H1 (cell line): ENCODE data around the gene HGFAC. TPM values are rescaled to one million over a fixed set of nuclear protein-coding genes. Genes with fewer than 3 reads are reported as not detected.

Experiments used
- CTCF ChIA-PET: fragments of 300-600 bp; sonication (Branson Sonifier 250); formaldehyde crosslinking; loops from one replicate; lab custom pipeline; 2021; ENCODE audit not compliant: partially characterized antibody; lab: Charles Lee
- POLR2A ChIA-PET: fragments of 300-600 bp; sonication (Branson Sonifier 250); formaldehyde crosslinking; loops from one replicate; lab custom pipeline; 2021; ENCODE audit warnings: inconsistent platforms; ENCODE audit not compliant: partially characterized antibody; lab: Charles Lee
- DNase-seq, 2 experiments: peaks; one replicate each; pipeline versions ENCODE4 v3.0.0 to v3.0.0-alpha.2; 2010 to 2022; ENCODE audit warnings: low spot score in 2 of 2, low read depth in 1 of 2, mixed read lengths in 1 of 2
- FAIRE-seq: peaks from 2 replicates; lab custom pipeline; 2011; peaks lifted over from hg19 to GRCh38; lab: Jason Lieb, UNC
- H2AFZ ChIP-seq: 2 replicates; pipeline ENCODE4 v1.8.1; 2012; ENCODE audit warnings: low read length, inconsistent platforms
- H2AK5ac ChIP-seq: 2 replicates; pipeline ENCODE4 v1.6.1; 2013; ENCODE audit warnings: low read depth, low read length
- H2BK120ac ChIP-seq: replicated peaks from 2 replicates; pipeline ENCODE3; 2013; ENCODE audit warnings: low read depth, low read length, inconsistent platforms
- H2BK12ac ChIP-seq: 2 replicates; pipeline ENCODE4 v1.6.1; 2013; ENCODE audit warnings: low read depth, low read length
- H2BK15ac ChIP-seq: 2 replicates; pipeline ENCODE4 v1.6.1; 2013; ENCODE audit warnings: low read length
- H2BK20ac ChIP-seq: 2 replicates; pipeline ENCODE4 v1.6.1; 2013; ENCODE audit warnings: low read length
- H2BK5ac ChIP-seq: 2 replicates; pipeline ENCODE4 v1.6.1; 2013; ENCODE audit warnings: low read depth, low read length
- H3K14ac ChIP-seq: 2 replicates; pipeline ENCODE4 v1.6.1; 2013; ENCODE audit warnings: inconsistent platforms; ENCODE audit not compliant: insufficient read length
- H3K18ac ChIP-seq: 2 replicates; pipeline ENCODE4 v1.6.1; 2013; ENCODE audit warnings: low read length; ENCODE audit errors: extremely low read depth
- H3K23ac ChIP-seq: 2 replicates; pipeline ENCODE4 v1.6.1; 2013; ENCODE audit warnings: inconsistent platforms; ENCODE audit not compliant: insufficient read length
- H3K23me2 ChIP-seq: 2 replicates; pipeline ENCODE4 v1.6.1; 2013; ENCODE audit warnings: low read depth, low read length
- H3K27ac ChIP-seq: 2 replicates; pipeline ENCODE4 v1.6.1; 2011; ENCODE audit warnings: low read depth, low read length, inconsistent platforms
- H3K27me3 ChIP-seq, 4 experiments: replicated peaks in 1 of 4; 1 replicate in 1 of 4; 2 replicates in 3 of 4; pipeline versions ENCODE4 v1.6.1 to v1.8.1; 2011 to 2013; ENCODE audit warnings: low read length in 3 of 4, mild to moderate bottlenecking in 3 of 4, inconsistent platforms in 2 of 4, mixed read lengths in 2 of 4, moderate library complexity in 1 of 4; ENCODE audit not compliant: control insufficient read depth in 3 of 4, insufficient read depth in 3 of 4; ENCODE audit errors: extremely low read depth in 1 of 4
- H3K36me3 ChIP-seq, 4 experiments: 2 replicates each; pipeline versions ENCODE4 v1.6.1 to v1.8.1; 2011 to 2013; ENCODE audit warnings: mild to moderate bottlenecking in 4 of 4, low read length in 3 of 4, moderate library complexity in 2 of 4, control low read depth in 1 of 4, inconsistent platforms in 1 of 4; ENCODE audit not compliant: insufficient read depth in 4 of 4, control insufficient read depth in 2 of 4
- H3K4ac ChIP-seq: replicated peaks from 2 replicates; pipeline ENCODE3; 2013; ENCODE audit warnings: low read length, low read depth, mixed read lengths, inconsistent platforms; ENCODE audit not compliant: insufficient read length
- H3K4me1 ChIP-seq, 4 experiments: replicated peaks in 1 of 4; 1 replicate in 1 of 4; 2 replicates in 3 of 4; pipeline versions ENCODE4 v1.6.1 to v1.8.1; 2011 to 2013; ENCODE audit warnings: low read length in 3 of 4, inconsistent platforms in 2 of 4, mixed read lengths in 1 of 4; ENCODE audit not compliant: insufficient read depth in 4 of 4, control insufficient read depth in 3 of 4
- H3K4me2 ChIP-seq, 2 experiments: 2 replicates each; pipeline versions ENCODE4 v1.6.1 to v1.8.1; 2011 to 2013; ENCODE audit warnings: low read depth in 2 of 2, low read length in 2 of 2, control low read depth in 1 of 2, inconsistent platforms in 1 of 2, mild to moderate bottlenecking in 1 of 2; ENCODE audit not compliant: insufficient read depth in 1 of 2
- H3K4me3 ChIP-seq, 4 experiments: fragments of 200-600, 300-600 bp in 1 of 4; sonication (generic), shearing (Covaris generic), sonication (Bioruptor Twin) in 1 of 4; 2 replicates each; pipeline versions ENCODE4 v1.5.1 to v1.8.1; 2011 to 2016; ENCODE audit warnings: low read length in 4 of 4, low read depth in 3 of 4, control low read depth in 2 of 4, inconsistent platforms in 2 of 4, mild to moderate bottlenecking in 2 of 4, mixed read lengths in 1 of 4, moderate library complexity in 1 of 4; ENCODE audit not compliant: insufficient read depth in 2 of 4; ENCODE audit errors: extremely low read depth in 1 of 4
- H3K56ac ChIP-seq: replicated peaks from 2 replicates; pipeline ENCODE3; 2013; ENCODE audit warnings: low read depth, mild to moderate bottlenecking, mixed read lengths, low read length, inconsistent platforms; ENCODE audit not compliant: insufficient read length
- H3K79me1 ChIP-seq: 2 replicates; pipeline ENCODE4 v1.6.1; 2013; ENCODE audit warnings: low read depth, low read length, control low read depth
- H3K79me2 ChIP-seq, 2 experiments: 2 replicates each; pipeline versions ENCODE4 v1.6.1 to v1.8.1; 2012 to 2013; ENCODE audit warnings: low read length in 2 of 2, mild to moderate bottlenecking in 2 of 2, inconsistent platforms in 1 of 2; ENCODE audit not compliant: insufficient read depth in 2 of 2, control insufficient read depth in 1 of 2
- H3K9ac ChIP-seq, 4 experiments: replicated peaks in 1 of 4; 1 replicate in 1 of 4; 2 replicates in 3 of 4; pipeline versions ENCODE4 v1.6.1 to v1.8.1; 2011 to 2013; ENCODE audit warnings: low read depth in 3 of 4, low read length in 3 of 4, control low read depth in 2 of 4, mild to moderate bottlenecking in 2 of 4, moderate library complexity in 2 of 4, inconsistent platforms in 1 of 4; ENCODE audit errors: extremely low read depth in 1 of 4
- H3K9me3 ChIP-seq, 2 experiments: 2 replicates each; pipeline versions ENCODE4 v1.6.1 to v1.8.1; 2012 to 2013; ENCODE audit warnings: mild to moderate bottlenecking in 2 of 2, moderate library complexity in 2 of 2, control low read depth in 1 of 2, inconsistent platforms in 1 of 2, low read depth in 1 of 2, low read length in 1 of 2, mixed read lengths in 1 of 2; ENCODE audit not compliant: insufficient read depth in 2 of 2
- H4K20me1 ChIP-seq, 2 experiments: replicated peaks in 1 of 2; 2 replicates each; pipeline versions ENCODE3 to v1.8.1; 2011 to 2013; ENCODE audit warnings: inconsistent platforms in 2 of 2, low read length in 2 of 2, mild to moderate bottlenecking in 1 of 2; ENCODE audit not compliant: insufficient read depth in 2 of 2, control insufficient read depth in 1 of 2
- H4K5ac ChIP-seq: 2 replicates; pipeline ENCODE4 v1.6.1; 2013; ENCODE audit warnings: low read length, low read depth, mixed read lengths, inconsistent platforms; ENCODE audit not compliant: insufficient read length
- H4K8ac ChIP-seq: 2 replicates; pipeline ENCODE4 v1.8.0; 2013; ENCODE audit warnings: mild to moderate bottlenecking, moderate library complexity, low read length, inconsistent platforms; ENCODE audit not compliant: insufficient read depth; ENCODE audit errors: extremely low read depth
- H4K91ac ChIP-seq: replicated peaks from 2 replicates; pipeline ENCODE3; 2013; ENCODE audit warnings: low read length, mixed read lengths, inconsistent platforms; ENCODE audit not compliant: insufficient read length
- ASH2L ChIP-seq: fragments of 200-600, 300-600 bp; sonication (generic); IDR thresholded peaks from one replicate; pipeline ENCODE4 v1.7.1; 2017; ENCODE audit warnings: low read length
- CBX8 ChIP-seq: fragments of 300-800, 300-1000 bp; sonication (generic); IDR thresholded peaks from 2 replicates; pipeline ENCODE4 v1.7.1; 2016; ENCODE audit warnings: low read depth, low read length, borderline replicate concordance
- CREB1 ChIP-seq: IDR thresholded peaks from 2 replicates; pipeline ENCODE4 v1.6.1; 2012; ENCODE audit warnings: inconsistent platforms
- EGR1 ChIP-seq: IDR thresholded peaks from 2 replicates; pipeline ENCODE4 v1.6.1; 2011; ENCODE audit warnings: low read depth, low read length, borderline replicate concordance
- POLR2AphosphoS5 ChIP-seq: IDR thresholded peaks from 2 replicates; pipeline ENCODE4 v1.6.1; 2011; ENCODE audit warnings: low read depth, low read length
- RAD21 ChIP-seq, 2 experiments: IDR thresholded peaks in 1 of 2; conservative IDR thresholded peaks in 1 of 2; 2 replicates each; pipeline ENCODE4 v1.6.1; 2011; ENCODE audit warnings: low read depth in 2 of 2, low read length in 2 of 2, improper control_type of control experiment in 1 of 2, inconsistent platforms in 1 of 2, mild to moderate bottlenecking in 1 of 2, moderate library complexity in 1 of 2
- SP4 ChIP-seq: IDR thresholded peaks from 2 replicates; pipeline ENCODE4 v1.6.1; 2012; ENCODE audit warnings: low read length, inconsistent platforms
- TAF7 ChIP-seq: optimal IDR thresholded peaks from 2 replicates; pipeline ENCODE3; 2011; ENCODE audit warnings: low read depth, mild to moderate bottlenecking, inconsistent platforms, low read length, moderate library complexity, borderline replicate concordance
- WGBS, 2 experiments: shearing (Covaris generic) in 1 of 2; methylation state at CpG; one replicate each; pipeline versions ENCODE4 v1.1.6 to v1.1.7; 2013 to 2015; ENCODE audit warnings: low lambda C conversion rate in 2 of 2, mixed read lengths in 2 of 2, inconsistent platforms in 1 of 2, low coverage in 1 of 2, missing lambda C conversion rate in 1 of 2; ENCODE audit not compliant: insufficient replicate concordance in 2 of 2, insufficient coverage in 1 of 2, insufficient read length in 1 of 2; ENCODE audit errors: extremely low coverage in 1 of 2, missing lambda C conversion rate in 1 of 2; 5-methylcytosine and 5-hydroxymethylcytosine counted together
- polyA plus RNA-seq, 7 experiments: library from polyadenylated mRNA; depleted of rRNA in 3 of 7; stranded (reverse) in 5 of 7; unstranded in 2 of 7; fragments of >200 nt in 5 of 7; fragments of 200-250 nt in 2 of 7; gene quantifications; 1 replicate in 5 of 7; 2 replicates in 1 of 7; 4 replicates in 1 of 7; pipeline versions ENCODE4 v1.2.1 to v1.2.3, GENCODE V29; 2011 to 2013; ENCODE audit warnings: missing spikeins in 2 of 7, mixed read lengths in 2 of 7
- total RNA-seq: library from RNA; stranded (reverse); fragmentation: NEBNext Ultra II Directional; extraction: Animal tissue kit (Norgen Biotek cat#: 25700); gene quantifications from 2 replicates; pipeline ENCODE4 v1.2.1, GENCODE V29; 2021
- TF ChIP-seq, protein P1 (sequence below), 3 experiments: IDR thresholded peaks; 1 replicate in 2 of 3; 2 replicates in 1 of 3; pipeline versions ENCODE4 v1.5.1 to v1.6.1; 2011; ENCODE audit warnings: low read length in 3 of 3, mild to moderate bottlenecking in 3 of 3, inconsistent platforms in 2 of 3, low read depth in 1 of 3, moderate library complexity in 1 of 3; ENCODE audit not compliant: insufficient read depth in 1 of 3; ENCODE audit errors: control extremely low read depth in 1 of 3
- TF ChIP-seq, protein P2 (sequence below): IDR thresholded peaks from 2 replicates; pipeline ENCODE4 v1.6.1; 2012; ENCODE audit warnings: inconsistent platforms

HGFAC gene
- total and polyA plus RNA-seq, 2 of the 8 experiments (the other 6 are each of a cell fraction or from before 2014, with no cell fraction given): 0.14 to 0.15 TPM

DNA sequence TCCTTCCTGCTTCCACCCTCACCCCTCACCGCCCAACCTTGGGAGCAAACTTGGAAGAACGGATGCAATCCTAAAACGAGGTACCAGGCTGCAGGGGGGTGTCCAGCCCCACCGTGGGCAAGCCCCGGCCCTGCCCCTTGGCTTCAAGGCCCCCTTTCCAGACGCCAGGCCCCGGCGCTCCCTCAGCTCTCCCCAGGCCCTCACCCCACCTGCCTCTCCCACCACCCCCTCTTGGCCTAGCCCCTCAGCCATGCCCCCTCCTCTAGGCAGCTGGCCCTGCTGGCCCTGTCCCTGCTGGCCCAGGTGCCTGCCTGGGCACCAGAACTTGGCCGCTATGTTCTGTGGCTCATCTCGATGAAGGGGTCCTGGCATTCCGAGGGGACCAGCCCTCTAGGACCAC lies 56.6 kb downstream of the HGFAC start:
- WGBS, 2 experiments: 95% methylated on average over 5 of the region's 11 CpGs; no CpG with 5 or more reads in 1 of the 2 experiments
- TF ChIP-seq POLR2AphosphoS5: no peak
- no peak for TF ChIP-seq ASH2L
- TF ChIP-seq, protein P1, sequence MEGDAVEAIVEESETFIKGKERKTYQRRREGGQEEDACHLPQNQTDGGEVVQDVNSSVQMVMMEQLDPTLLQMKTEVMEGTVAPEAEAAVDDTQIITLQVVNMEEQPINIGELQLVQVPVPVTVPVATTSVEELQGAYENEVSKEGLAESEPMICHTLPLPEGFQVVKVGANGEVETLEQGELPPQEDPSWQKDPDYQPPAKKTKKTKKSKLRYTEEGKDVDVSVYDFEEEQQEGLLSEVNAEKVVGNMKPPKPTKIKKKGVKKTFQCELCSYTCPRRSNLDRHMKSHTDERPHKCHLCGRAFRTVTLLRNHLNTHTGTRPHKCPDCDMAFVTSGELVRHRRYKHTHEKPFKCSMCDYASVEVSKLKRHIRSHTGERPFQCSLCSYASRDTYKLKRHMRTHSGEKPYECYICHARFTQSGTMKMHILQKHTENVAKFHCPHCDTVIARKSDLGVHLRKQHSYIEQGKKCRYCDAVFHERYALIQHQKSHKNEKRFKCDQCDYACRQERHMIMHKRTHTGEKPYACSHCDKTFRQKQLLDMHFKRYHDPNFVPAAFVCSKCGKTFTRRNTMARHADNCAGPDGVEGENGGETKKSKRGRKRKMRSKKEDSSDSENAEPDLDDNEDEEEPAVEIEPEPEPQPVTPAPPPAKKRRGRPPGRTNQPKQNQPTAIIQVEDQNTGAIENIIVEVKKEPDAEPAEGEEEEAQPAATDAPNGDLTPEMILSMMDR (IDR thresholded peaks at IDR 0.05; ENCODE audit: control extremely low read depth in 1 of 3, insufficient read depth in 1 of 3, low read depth in 1 of 3, low read length in 3 of 3): no peak
- no peak for TF ChIP-seq CBX8
- no peak for TF ChIP-seq SP4
- no peak for TF ChIP-seq CREB1
- no peak for TF ChIP-seq EGR1
- TF ChIP-seq, protein P2, sequence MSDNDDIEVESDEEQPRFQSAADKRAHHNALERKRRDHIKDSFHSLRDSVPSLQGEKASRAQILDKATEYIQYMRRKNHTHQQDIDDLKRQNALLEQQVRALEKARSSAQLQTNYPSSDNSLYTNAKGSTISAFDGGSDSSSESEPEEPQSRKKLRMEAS: no peak
- no peak for TF ChIP-seq RAD21 (IDR thresholded peaks at IDR 0.05 in 1 of 2, conservative IDR thresholded peaks at IDR 0.05 in 1 of 2; ENCODE audit: low read depth in 2 of 2, low read length in 2 of 2)
- TF ChIP-seq TAF7: no peak

More for the DNA sequence above, 56.6 kb downstream of the HGFAC start:
- Histone ChIP-seq H3K4ac (no peak overlapping the region), H3K9ac (no peak overlapping the region), H2BK120ac (no peak overlapping the region), H2AFZ (no peak overlapping the region), H3K9me3 (no peaks in the 10 kb centered on the region), H3K4me2 (no peak overlapping the region), H4K20me1 (peaks cover 28 to 49% of the 10 kb centered on the region in 2 experiments), H2AK5ac (no peak overlapping the region), H2BK5ac (no peak overlapping the region), H3K23me2 (no peaks in the 10 kb centered on the region), H3K23ac (no peak overlapping the region), H3K56ac (no peak overlapping the region), H3K27ac (no peak overlapping the region), H3K36me3 (0 out of 8 replicates have a peak, but pooled peaks cover 0 to 2% (median 0%) of the 10 kb centered on the region in 4 experiments), H3K4me3 (no peak overlapping the region), H3K18ac (no peak overlapping the region), H3K14ac (no peak overlapping the region), H2BK20ac (no peak overlapping the region), H3K79me1 (no peaks in the 10 kb centered on the region; the same call in none of the 2 replicates), H2BK12ac (no peak overlapping the region), H4K8ac (no peak overlapping the region), H4K91ac (no peak overlapping the region), H3K27me3 (peaks cover 20 to 50% (median 38%) of the 10 kb centered on the region in 4 experiments), H2BK15ac (no peak overlapping the region), H3K4me1 (peaks cover 0 to 11% (median 8%) of the 10 kb centered on the region in 4 experiments; a peak in 5 of 7 replicates), H3K79me2 (no peaks in the 10 kb centered on the region), H4K5ac (no peak overlapping the region)
- FAIRE-seq: no peak
- CTCF ChIA-PET: interaction anchor here (0.9 kb wide), 1 partner anchor 16 kb away, joined by 4 read pairs; no protein-coding TSS in a partner anchor
- DNase-seq: no peak
- POLR2A ChIA-PET: no interaction called here
